Measurements from ENCODE around the gene DMD.

GRCh38 chrX:31243804-31244203, 1967.5 kb downstream of the DMD start:
- no peak for TF ChIP-seq EZH2 (IDR thresholded peaks at IDR 0.05; ENCODE audit: borderline replicate concordance, insufficient read depth, low read depth, low read length, poor library complexity, severe bottlenecking)
- TF ChIP-seq, protein P1, sequence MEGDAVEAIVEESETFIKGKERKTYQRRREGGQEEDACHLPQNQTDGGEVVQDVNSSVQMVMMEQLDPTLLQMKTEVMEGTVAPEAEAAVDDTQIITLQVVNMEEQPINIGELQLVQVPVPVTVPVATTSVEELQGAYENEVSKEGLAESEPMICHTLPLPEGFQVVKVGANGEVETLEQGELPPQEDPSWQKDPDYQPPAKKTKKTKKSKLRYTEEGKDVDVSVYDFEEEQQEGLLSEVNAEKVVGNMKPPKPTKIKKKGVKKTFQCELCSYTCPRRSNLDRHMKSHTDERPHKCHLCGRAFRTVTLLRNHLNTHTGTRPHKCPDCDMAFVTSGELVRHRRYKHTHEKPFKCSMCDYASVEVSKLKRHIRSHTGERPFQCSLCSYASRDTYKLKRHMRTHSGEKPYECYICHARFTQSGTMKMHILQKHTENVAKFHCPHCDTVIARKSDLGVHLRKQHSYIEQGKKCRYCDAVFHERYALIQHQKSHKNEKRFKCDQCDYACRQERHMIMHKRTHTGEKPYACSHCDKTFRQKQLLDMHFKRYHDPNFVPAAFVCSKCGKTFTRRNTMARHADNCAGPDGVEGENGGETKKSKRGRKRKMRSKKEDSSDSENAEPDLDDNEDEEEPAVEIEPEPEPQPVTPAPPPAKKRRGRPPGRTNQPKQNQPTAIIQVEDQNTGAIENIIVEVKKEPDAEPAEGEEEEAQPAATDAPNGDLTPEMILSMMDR (IDR thresholded peaks at IDR 0.05), result no peak
